ENCODE data around the gene ACBD6. TPM values are rescaled to one million over a fixed set of nuclear protein-coding genes. Genes with fewer than 3 reads are reported as not detected.

The ACBD6 gene
- total and polyA plus RNA-seq, 4 donors = 8.3 to 17.3 (median 14.0) TPM

- H3K27me3 ChIP-seq (ENCODE audit: control insufficient read depth in 4 of 4, insufficient read depth in 4 of 4, low read length in 3 of 4) = no peaks in the 10 kb centered on the region
- DNase-seq (ENCODE audit: low spot score) = no peak
Measured at GRCh38 chr1:180265201-180265600, 237.2 kb downstream of the ACBD6 start.

GRCh38 chr1:180264595-180264994 lies 237.8 kb downstream of the ACBD6 start:
- H3K9me3 ChIP-seq (ENCODE audit: control insufficient read depth in 4 of 4, low read length in 3 of 4) = no peaks in the 10 kb centered on the region
- no peak overlapping the region for H3K4me3 ChIP-seq (ENCODE audit: low read depth in 1 of 3, low read length in 3 of 3)
- H3K27ac ChIP-seq (ENCODE audit: low read depth in 1 of 2, low read length in 2 of 2) = no peak overlapping the region
- no peak overlapping the region for H3K9ac ChIP-seq (ENCODE audit: low read depth in 1 of 2, low read length in 2 of 2)
- TF ChIP-seq ATF3 (IDR thresholded peaks at IDR 0.05) = no peak
- no peak for TF ChIP-seq HNF4A (conservative IDR thresholded peaks at IDR 0.05)
- no peak for TF ChIP-seq EGR1 (IDR thresholded peaks at IDR 0.05; ENCODE audit: low read depth in 2 of 2)
- TF ChIP-seq SP1 (IDR thresholded peaks at IDR 0.05) = no peak
- no peak for TF ChIP-seq GABPA (IDR thresholded peaks at IDR 0.05 in 1 of 2, conservative IDR thresholded peaks at IDR 0.05 in 1 of 2)
- TF ChIP-seq JUND (IDR thresholded peaks at IDR 0.05) = no peak
- no peak for TF ChIP-seq MAX (IDR thresholded peaks at IDR 0.05)
- TF ChIP-seq FOXA1 (IDR thresholded peaks at IDR 0.05) = no peak
- no peaks in the 10 kb centered on the region for H3K4me1 ChIP-seq (ENCODE audit: control insufficient read depth in 4 of 4, insufficient read depth in 4 of 4, low read length in 3 of 4)
- WGBS = 76% methylated on average over 2 of the region's 2 CpGs
- no peaks in the 10 kb centered on the region for H3K27me3 ChIP-seq (ENCODE audit: control insufficient read depth in 4 of 4, insufficient read depth in 4 of 4, low read length in 3 of 4)
- no peak for DNase-seq (ENCODE audit: low spot score)
- H3K36me3 ChIP-seq (ENCODE audit: control insufficient read depth in 4 of 4, insufficient read depth in 3 of 4, low read depth in 1 of 4, low read length in 3 of 4) = no peaks in the 10 kb centered on the region

More at GRCh38 chr1:180265201-180265600, 237.2 kb downstream of the ACBD6 start:
- 81% methylated on average over 9 of the region's 9 CpGs for WGBS
- no peak overlapping the region for H3K4me3 ChIP-seq (ENCODE audit: low read depth in 1 of 3, low read length in 3 of 3)
- no peak for TF ChIP-seq JUND (IDR thresholded peaks at IDR 0.05)
- TF ChIP-seq NR2F2 (IDR thresholded peaks at IDR 0.05) = no peak
- TF ChIP-seq HNF4A (conservative IDR thresholded peaks at IDR 0.05) = no peak
- TF ChIP-seq GABPA (IDR thresholded peaks at IDR 0.05 in 1 of 2, conservative IDR thresholded peaks at IDR 0.05 in 1 of 2) = no peak
- no peak for TF ChIP-seq CTCF (IDR thresholded peaks at IDR 0.05; ENCODE audit: low read depth, low read length, missing input control)
- TF ChIP-seq YY1 (IDR thresholded peaks at IDR 0.05) = no peak
- no peak for TF ChIP-seq FOXA1 (IDR thresholded peaks at IDR 0.05)
- no peak for TF ChIP-seq REST (IDR thresholded peaks at IDR 0.05)
- TF ChIP-seq HNF4G (IDR thresholded peaks at IDR 0.05) = no peak
- no peak for TF ChIP-seq EGR1 (IDR thresholded peaks at IDR 0.05; ENCODE audit: low read depth in 2 of 2)
- TF ChIP-seq RXRA (IDR thresholded peaks at IDR 0.05) = no peak
- no peaks in the 10 kb centered on the region for H3K4me1 ChIP-seq (ENCODE audit: control insufficient read depth in 4 of 4, insufficient read depth in 4 of 4, low read length in 3 of 4)
- H3K36me3 ChIP-seq (ENCODE audit: control insufficient read depth in 4 of 4, insufficient read depth in 3 of 4, low read depth in 1 of 4, low read length in 3 of 4) = no peaks in the 10 kb centered on the region
- H3K9me3 ChIP-seq (ENCODE audit: control insufficient read depth in 4 of 4, low read length in 3 of 4) = no peaks in the 10 kb centered on the region
- H3K27ac ChIP-seq (ENCODE audit: low read depth in 1 of 2, low read length in 2 of 2) = no peak overlapping the region
- H3K9ac ChIP-seq (ENCODE audit: low read depth in 1 of 2, low read length in 2 of 2) = no peak overlapping the region

Data from liver (tissue), 9 donors.